Breast epithelium (tissue), 3 donors: ENCODE results near the gene BID.

Experiments used
- CTCF ChIP-seq, 3 donors: fragments of 450-650 bp; IDR thresholded peaks; one replicate each; pipeline ENCODE4 v1.5.1; 2016 to 2017; ENCODE audit warnings: antibody characterized with exemption in 3 of 3, mild to moderate bottlenecking in 3 of 3, moderate library complexity in 3 of 3
- POLR2A ChIP-seq: fragments of 450-650 bp; IDR thresholded peaks from one replicate; pipeline ENCODE4 v1.6.1; 2016; ENCODE audit warnings: antibody characterized with exemption, mild to moderate bottlenecking, moderate library complexity

- TF ChIP-seq POLR2A, result no peak
- TF ChIP-seq CTCF (IDR thresholded peaks at IDR 0.05), result no peak
Observed at GRCh38 chr22:17787716-17788330, 13.6 kb upstream of the BID start.
